ENCODE results near the gene CACNB4.

CACNB4 gene

GRCh38 chr2:151808258-151809072 is 290.4 kb downstream of the CACNB4 start:
- peak; percentile 37 for TF ChIP-seq CTCF (IDR thresholded peaks at IDR 0.05; ENCODE audit: control insufficient read depth, insufficient read depth, low read depth, low read length, missing control alignments)
- no peak overlapping the region for H3K4me3 ChIP-seq (ENCODE audit: control insufficient read depth, low read depth, low read length)
- no peak for DNase-seq (ENCODE audit: low read depth)

GRCh38 chr2:151805961-151806360 is 292.9 kb downstream of the CACNB4 start:
- no peak for DNase-seq (ENCODE audit: low read depth)

GRCh38 chr2:151805343-151805742 is 293.5 kb downstream of the CACNB4 start:
- no peak for DNase-seq (ENCODE audit: low read depth)
- H3K4me3 ChIP-seq (ENCODE audit: control insufficient read depth, low read depth, low read length), result no peak overlapping the region
- TF ChIP-seq CTCF (IDR thresholded peaks at IDR 0.05; ENCODE audit: control insufficient read depth, insufficient read depth, low read depth, low read length, missing control alignments), result no peak

More at GRCh38 chr2:151805961-151806360, 292.9 kb downstream of the CACNB4 start:
- no peak for TF ChIP-seq CTCF (IDR thresholded peaks at IDR 0.05; ENCODE audit: control insufficient read depth, insufficient read depth, low read depth, low read length, missing control alignments)
- H3K4me3 ChIP-seq (ENCODE audit: control insufficient read depth, low read depth, low read length), result no peak overlapping the region

- TF ChIP-seq CTCF (IDR thresholded peaks at IDR 0.05; ENCODE audit: control insufficient read depth, insufficient read depth, low read depth, low read length, missing control alignments), result no peak
- no peak for DNase-seq (ENCODE audit: low read depth)
- no peak overlapping the region for H3K4me3 ChIP-seq (ENCODE audit: control insufficient read depth, low read depth, low read length)
These were observed 295.0 kb downstream of the CACNB4 start for GRCh38 chr2:151803811-151804210.

GRCh38 chr2:151802315-151802714 is 296.5 kb downstream of the CACNB4 start:
- DNase-seq (ENCODE audit: low read depth), result no peak
- no peak for TF ChIP-seq CTCF (IDR thresholded peaks at IDR 0.05; ENCODE audit: control insufficient read depth, insufficient read depth, low read depth, low read length, missing control alignments)
- no peak overlapping the region for H3K4me3 ChIP-seq (ENCODE audit: control insufficient read depth, low read depth, low read length)

GRCh38 chr2:151799886-151800292 is 299.0 kb downstream of the CACNB4 start:
- TF ChIP-seq CTCF (IDR thresholded peaks at IDR 0.05; ENCODE audit: control insufficient read depth, insufficient read depth, low read depth, low read length, missing control alignments), result no peak
- H3K4me3 ChIP-seq (ENCODE audit: control insufficient read depth, low read depth, low read length), result no peak overlapping the region
- no peak for DNase-seq (ENCODE audit: low read depth)
